Hematopoietic multipotent progenitor cell treated with erythropoietin and hydrocortisone succinate and interleukin-3 and kit ligand, for 6 days (in vitro differentiated cells): ENCODE measurements around the gene WDR7.
"Not testable (repeated sequence)": the region's sequence is repeated elsewhere in the genome, so short reads cannot be mapped to it uniquely, and the experiment has no call there.

Source experiments
- DNase-seq: peaks from one replicate; pipeline ENCODE4 v3.0.0-alpha.2; 2015

WDR7 gene

DNA sequence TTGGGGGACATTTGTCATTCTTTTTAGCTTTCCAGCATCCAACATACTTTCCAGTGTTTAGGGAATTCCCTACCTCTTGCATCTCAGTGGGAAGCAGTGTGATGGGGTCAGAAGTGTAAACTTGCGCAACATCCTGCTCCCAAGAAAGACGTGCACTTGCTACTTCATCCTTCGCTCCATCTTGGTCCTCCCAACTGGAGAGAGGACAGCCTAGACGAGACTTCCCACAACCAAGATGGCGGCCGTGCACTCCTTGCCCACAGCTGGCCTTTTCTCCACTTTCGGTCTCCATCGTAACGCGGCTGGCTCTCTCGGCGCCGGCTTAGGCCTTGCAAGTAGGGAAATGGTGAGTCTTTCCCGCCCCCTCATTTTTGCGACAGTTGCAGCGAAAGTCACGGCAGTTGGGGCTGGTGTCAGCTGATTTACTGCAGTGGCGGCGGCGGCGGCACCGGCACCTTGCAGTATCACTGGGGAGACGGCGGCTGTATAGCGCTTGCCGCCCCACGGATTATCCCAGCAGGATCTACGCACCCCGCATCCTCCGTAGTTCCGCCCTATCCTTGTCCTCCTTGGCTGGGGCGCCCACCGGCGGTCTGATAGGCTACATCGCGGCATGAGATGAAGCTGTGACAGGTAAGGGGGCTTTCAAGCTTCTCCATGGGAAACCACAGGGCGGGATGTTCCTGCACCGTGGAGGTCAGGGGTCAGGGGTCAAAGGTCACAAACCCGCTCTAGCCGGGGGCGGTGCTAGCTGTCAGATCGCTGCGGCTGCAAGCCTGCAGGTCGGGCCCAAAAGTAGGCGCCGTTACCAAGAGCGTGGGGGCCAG, at the start of gene WDR7:
WDR7 (plus strand) TSS at position 416 of the 827 bp plus-strand sequence. CDS start 21,157 bp downstream, outside the sequence.
- peak; percentile 99 for DNase-seq

DNA sequence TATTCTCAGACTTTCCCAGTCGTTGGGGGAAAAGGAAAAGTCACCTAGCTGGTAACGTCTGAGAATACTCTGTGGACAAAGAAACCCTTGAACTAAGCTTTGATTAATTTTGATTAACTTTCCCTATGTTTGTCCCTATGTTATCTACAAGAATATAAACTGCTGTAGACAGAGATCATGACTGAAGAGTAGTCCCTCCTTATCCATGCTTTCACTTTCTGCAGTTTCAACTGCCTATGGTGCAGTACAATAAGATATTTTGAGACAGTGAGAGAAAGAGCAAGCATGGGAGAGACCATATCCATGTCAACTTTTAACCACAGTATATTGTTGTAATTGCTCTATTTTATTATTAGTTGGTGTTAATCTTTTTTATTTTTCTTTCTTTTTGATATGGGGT, 44.5 kb upstream of the WDR7 start:
- DNase-seq: no peak

DNA sequence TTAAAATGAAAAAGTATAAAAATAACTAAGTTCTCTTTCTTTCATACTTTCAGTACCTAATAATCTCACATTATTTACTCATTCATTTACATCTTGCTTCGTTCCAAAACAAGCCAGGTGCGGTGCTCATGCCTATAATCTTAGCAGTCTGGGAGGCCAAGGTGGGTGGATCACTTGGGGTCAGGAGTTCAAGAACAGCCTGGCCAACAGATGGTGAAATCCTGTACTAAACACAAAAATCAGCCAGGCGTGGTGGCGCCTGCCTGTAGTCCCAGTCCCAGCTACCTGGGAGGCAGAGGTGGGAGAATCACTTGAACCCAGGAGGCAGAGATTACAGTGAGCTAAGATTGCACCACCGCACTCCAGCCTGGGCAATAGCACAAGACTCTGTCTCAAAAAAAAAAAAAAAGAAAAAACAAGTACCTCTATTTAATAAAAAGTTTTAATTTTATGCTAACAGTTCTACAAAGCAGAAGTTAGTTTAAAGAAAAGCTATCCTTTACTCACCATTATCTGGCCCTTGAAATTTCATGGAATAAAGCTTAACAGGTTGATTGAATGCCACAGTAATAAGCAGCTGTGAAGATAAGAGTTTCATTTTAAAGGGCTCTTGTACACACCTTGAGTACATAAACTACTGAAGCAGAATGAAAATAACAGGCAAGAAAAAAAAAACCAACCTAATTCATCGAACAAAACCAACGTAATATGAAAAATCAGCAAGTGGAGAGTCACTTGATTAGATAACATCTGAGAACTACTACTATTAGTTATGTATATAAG, 35.2 kb upstream of the WDR7 start:
- DNase-seq: no peak

DNA sequence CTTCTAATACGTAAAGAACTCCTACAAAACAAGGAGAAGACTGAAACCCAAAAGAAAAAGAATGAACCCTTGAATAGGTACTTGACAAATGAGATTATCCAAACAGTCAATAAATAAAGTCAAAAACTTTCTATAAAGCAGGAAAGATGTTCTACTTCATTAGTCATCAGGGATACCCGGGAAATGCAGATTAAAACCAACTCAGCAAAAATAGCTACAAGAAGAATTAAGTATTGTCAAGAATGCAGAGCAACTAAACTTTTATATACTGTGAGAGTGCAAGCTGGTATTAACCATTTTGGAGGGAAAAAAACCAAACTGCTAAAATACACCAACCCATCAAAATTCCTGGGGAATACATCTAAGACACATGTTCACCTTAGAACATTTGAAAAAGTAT, 23.2 kb upstream of the WDR7 start:
- DNase-seq: no peak

DNA sequence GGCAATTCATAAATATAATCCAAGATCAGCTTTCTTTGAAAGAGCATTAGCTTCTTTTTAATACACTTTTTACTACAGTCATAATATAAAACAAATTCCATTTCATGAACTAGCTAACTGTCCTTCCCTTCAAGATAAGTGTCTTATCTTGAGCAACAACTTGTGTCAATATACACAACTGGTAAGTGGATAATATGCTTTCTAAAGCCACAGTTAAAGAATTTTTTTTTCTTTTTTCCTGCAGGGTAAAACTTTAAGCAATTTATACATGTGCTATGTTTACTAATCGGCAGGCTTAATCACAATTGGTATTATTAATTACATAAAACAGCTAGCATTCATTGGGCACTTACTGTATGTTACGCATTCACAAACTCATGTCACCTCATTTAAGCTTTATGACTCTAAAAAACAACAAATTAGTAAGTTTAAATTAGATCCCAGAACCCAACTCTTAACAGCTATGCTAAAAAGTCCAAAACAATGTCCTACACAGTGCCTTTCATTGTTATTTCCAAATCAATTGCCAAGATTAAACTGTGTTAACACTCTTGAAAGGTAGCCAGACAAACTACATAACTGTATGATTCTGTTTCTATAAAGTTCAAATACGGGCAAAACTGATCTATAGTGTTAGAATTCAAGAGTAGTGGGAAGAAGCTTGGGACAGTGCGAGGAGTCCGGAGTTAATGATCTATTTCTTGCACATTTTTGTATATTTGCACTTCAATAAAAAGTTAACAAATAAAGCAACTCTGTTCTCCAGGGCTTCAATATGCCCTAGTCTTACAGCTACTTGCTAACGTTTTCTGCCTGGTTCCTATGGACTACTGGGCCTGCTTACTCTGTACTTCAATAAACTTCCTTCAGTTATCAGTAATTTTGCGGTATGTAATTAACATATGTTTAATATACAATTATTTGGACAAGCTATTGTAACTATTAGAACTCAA, 18.8 kb upstream of the WDR7 start:
- peak; percentile 87 for DNase-seq

DNA sequence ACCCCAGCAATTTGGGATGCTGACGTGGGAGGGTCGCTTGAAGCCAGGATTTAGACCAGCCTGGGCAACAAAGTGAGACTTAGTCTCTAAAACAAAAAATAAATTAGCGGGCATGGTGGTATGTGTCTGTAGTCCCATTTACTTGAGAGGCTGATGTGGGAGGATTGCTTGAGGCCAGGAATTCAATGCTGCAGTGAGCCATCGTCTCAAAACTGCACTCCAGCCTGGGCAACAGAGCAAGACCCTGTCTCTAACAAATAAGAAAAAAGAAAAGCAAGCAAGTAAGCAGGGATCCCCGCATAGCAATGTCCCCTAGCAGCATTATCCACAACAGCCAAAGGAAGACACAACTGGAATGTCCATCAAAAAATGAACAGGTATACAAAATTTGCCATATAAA, 16.2 kb upstream of the WDR7 start:
- no peak for DNase-seq

DNA sequence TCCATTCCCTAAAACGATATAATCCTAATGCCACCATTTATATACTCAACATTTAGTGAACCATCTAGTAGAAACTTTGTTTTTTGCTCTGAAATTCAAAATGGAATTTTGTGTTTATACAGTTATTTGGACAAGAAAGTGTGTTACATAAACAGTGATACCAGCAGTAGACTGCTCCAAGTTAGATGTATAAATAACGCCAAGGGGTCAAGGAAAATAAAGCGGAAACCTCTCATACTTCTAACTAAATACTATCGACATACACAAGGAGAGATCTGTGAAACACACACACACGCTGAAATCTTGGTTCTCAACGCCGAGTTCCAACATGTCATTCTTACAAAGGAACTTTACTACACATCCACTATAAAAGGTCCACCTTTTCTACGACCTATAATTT, 14.0 kb upstream of the WDR7 start:
- peak; percentile 34 for DNase-seq

DNA sequence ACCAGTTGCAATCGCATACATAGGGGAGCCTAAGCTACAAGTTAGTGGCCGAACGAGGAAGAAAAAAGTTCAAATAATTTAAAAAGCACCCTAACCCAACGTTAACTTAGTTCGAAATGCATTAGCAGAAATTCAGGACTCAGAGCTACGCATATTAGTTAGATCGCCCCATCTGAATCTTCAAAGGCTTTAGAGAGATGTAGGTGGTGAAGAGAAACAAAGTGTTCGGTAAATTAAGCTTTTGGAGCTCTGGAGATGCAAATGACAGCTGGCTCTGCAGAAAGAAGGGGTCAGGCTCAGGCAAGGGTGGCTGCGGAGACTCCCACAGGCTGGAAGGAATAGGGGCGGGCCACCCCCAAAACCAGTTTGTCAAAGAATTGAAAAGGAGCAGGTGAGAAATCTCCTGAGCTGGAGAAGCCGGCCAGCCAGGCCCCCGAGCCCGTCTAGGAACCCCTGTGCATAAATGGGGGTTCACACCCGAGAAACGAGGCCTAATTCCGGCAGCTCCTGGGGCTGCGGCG, 13.4 kb upstream of the WDR7 start:
- DNase-seq: peak; percentile 51

DNA sequence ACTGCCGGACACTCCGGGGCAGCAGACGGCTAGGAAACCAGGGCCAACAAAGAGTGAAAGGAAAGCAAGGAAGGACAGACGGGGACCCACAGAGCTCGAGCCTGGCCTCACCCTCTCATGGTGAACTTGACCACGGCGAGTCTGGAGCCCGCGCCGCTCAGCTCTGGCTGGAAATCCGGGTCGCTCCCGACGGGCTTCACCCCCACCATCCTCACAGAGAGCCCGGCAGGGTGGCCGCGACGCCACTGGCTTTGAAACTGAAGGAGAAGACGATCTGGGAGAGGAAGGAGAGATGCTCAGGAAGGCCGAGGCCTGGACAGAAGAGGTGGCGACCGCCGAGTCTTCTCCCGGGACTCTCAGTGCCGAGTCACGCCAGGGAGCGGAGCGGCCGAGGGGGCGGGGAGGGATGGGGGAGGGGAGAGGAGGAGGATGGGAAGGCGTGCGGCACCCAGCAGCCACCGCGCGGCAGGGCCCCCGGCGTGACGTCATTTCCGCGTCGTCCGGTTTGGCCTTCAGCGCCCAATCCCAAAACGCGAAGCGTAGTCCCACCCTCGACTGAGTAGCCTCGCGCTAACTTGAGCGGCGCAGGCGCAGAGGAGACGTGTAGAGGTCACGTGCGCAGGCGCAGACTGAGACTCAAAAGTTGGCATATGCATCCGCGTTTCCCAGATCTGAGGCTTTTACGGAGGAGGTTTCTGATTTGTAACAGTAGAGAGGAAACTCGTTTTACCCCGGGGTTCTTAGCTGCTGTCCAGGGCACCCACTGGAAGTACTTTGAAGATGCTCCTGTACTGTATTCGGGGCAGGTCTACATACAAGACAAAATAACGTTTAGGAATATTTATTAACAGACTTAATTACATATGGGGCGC, 12.7 kb upstream of the WDR7 start, which contains the start of gene TXNL1:
TXNL1 (minus strand) TSS at position 361 of the 872 bp plus-strand sequence; CDS start at position 209, 152 bp downstream.
- DNase-seq: peak; percentile 100

DNA sequence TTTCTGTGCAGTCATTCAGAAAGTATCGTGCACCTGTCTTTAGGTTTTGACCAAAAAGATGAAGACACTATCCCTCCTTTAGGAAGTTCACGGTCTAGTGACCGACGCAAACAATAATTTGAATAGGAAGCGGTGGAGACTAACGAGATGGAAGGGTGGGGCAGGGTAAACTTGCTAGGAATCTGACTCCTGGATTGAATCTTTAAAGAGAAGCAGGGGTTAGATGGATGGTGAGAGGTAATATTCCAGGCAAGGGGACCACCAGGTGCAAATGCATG, 12.1 kb upstream of the WDR7 start:
- DNase-seq: no peak

DNA sequence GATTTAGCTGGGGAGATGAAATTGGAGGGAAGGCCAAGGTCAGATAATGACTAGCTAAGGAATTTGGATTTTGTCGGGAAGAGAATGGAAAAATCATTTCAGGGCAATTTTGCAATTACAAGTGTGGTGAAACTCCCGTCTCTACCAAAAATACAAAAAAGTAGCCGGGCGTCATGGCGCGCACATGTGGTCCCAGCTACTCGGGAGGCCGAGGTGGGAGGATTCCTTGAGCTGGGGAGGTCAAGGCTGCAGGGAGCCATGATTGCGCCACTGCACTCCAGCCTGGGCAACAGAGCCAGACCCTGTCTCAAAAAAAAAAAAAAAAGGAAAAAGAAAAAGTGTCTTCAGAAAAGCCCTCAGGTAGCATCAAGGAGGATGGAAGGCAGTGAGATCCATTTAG, 11.6 kb upstream of the WDR7 start:
- no peak for DNase-seq

DNA sequence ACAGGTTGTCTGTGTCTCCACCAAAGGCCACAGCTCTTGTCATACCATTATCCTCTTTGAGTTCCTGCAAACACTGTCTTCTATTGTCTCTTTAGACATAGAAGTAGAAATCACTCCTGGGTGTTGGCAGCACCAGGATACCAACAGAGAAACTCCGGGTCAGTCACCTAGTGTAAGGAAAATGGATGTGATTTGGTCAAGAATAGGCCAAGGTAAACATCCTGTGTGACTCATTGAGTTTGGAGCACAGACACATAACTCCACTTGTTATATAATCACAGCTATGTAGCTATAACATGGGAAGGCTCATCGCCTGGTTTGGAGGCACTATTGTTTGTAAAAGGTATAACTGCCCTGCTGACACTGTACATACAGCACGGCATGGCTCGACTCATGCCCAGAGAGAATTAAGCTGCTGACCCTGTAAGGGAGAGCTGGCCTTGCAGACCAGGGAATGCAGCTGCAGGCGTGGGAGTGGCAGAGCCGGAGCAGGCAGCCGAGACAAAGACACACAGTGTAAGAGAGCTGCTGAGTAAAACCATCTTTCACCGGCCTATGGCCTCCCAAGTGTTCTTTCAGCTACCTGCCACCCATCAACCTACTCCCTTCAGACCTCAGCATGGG, 9.3 kb upstream of the WDR7 start:
- DNase-seq: no peak

DNA sequence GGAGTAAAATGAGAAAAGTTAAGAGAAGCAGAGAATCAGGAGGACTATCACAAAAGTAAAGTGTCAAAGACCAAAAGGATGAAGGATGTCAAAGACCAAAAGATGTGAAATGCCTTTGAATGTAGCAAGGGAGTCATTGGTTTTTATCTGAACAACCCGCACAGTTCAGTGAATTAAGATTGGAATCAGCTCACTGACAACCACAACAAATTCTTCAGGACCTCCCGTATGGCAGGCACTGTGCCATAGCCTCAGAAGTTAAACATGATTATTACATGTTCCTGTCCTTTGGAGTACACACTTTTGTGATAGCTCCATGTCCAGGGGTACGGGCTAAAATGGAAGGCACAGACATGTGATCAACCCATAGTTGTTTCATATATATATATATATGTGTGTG, 7.8 kb upstream of the WDR7 start:
- DNase-seq: peak; percentile 60

DNA sequence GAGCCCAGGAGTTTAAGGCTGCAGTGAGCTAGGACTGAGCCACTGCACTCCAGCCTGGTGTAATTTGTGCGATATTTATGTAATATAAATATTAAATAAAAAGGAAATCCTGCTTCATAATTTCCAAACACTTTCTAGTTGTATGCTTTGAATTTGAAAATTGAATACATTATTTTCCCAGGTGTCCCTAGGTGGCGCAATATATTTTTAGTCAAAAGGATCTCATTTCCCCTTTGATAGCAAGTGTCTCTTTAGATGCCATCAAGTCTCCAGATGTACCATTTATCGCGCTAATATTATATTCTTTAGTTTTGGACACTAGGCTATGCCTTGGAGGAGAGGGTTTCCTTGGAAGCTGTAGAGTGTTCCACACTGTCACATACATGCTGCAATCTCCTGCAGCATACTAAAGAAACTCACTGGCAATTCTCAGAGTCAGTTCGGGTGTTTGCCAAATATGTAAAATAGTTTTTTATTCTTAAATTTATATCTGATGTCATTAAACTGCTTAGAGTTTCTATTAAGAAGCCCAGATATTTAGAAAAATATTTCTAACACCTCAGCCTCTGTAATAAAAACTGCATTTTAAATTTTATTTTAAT, 5.6 kb upstream of the WDR7 start:
- DNase-seq: peak; percentile 81

DNA sequence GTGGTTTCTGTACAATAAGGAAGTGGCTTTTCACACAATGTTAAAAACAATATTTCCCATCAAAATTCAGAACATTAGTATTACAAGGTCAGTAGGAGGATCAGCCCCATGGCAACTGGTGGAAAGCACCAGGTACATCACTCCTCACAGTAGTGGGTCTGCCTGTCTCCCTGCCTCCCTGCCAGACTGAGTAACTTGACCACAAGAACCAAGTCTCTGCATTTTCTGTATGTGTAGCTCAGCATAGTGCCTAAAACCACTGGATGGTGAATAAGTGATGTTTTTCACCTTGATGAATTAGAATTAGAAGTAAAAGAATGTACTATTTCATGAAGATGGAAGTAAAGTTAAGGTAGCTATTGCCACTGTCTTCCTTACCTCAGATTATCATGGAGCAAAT, 4.1 kb upstream of the WDR7 start:
- no peak for DNase-seq

DNA sequence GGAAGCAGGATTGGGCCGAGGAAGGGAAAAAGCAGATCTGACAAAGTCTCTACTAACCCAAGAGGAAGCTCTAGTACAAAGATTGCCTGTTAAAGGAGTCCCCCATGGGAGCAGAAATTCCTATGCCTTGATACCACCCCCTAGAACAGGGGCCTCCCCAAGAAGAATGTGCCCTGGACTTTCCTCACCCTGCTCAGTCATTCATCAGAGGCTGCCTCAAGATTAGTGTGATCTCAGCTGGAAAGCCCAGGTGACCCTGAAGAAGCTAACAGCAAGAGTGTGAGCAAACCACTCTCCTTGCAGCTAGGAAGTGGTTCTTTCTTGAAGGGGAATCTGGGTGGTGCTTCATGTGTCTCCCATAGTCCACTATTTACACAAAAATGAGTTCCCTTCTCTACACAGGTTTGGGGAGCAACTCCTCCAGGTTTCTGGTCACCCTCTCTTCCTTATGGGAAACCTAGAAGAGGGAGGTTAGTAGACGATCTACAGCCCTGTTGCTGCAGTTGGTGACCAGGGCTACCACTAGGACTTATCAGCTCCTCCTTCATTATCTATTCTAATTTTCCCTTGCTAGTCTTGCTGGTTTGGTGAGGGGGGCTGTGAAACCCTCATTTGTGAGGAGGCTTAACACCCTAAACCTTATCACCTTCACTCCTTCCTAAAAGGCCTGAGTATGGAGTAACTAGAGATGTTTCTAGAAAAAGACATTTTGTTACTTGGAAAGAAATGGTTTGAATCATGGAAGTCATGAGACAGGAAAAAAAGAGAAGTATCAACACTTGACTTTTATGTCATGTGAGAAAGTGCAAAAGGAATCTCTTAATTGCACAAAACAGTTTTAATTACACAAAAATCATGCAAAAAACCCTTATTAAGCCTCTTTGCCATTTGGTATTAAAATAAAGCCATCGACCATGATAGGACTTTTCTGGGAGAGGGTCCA, 2.9 kb upstream of the WDR7 start:
- DNase-seq: peak; percentile 52

DNA sequence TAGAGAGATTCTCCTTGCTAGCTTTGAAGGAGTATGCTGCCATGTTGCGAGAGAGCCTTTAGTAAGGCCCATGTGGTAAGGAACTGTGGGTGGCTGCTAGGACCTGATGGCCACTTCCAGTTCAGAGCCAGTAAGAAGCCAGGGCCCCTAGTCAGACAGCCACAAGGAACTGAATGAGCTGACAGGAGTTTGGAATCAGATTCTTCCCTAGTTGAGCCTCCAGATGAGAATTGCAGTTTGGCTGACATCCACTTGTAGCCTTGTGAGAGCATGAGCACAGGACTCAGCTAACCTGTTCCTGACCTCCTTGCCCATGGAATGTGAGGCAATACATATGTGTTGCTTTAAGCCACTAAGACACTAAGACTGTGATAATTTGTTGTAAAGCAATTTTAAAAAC, 1.2 kb upstream of the WDR7 start:
- peak; percentile 34 for DNase-seq

DNA sequence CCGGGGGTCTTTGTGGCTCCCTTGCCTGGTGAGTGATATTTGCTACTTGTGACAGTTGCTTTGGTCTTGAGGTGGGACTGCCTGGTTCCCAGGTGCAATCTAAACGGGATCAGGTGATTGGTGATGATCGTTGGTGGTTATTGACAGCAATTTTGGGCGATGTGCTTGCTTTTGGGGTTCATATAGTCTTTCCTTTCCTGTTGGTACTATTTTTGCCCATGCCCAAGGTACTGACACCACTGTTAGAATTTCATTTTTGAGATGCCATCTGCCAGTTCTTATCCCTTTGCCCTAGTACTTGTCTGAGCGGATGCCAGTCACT, 573 bp downstream of the WDR7 start:
- DNase-seq: peak; percentile 26

DNA sequence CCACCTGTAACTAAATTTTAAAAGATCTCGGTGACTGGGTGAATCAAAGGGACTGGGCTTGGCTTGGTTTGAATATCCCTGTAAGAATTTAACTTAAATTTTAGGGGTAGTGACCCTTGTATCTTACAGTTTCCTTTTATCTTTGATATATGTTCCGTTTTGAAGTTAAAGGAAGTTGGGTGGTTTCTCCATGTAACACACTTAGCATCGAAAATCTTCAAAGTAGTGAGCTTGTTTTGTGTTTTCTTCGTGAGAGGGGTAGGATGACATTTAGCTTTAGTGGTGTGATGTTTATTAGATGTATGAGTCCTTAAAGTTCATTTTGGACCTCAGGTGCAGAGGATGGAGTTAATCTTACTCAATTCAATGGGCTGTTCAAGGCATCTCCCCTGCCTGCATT, 1.6 kb downstream of the WDR7 start:
- no peak for DNase-seq

DNA sequence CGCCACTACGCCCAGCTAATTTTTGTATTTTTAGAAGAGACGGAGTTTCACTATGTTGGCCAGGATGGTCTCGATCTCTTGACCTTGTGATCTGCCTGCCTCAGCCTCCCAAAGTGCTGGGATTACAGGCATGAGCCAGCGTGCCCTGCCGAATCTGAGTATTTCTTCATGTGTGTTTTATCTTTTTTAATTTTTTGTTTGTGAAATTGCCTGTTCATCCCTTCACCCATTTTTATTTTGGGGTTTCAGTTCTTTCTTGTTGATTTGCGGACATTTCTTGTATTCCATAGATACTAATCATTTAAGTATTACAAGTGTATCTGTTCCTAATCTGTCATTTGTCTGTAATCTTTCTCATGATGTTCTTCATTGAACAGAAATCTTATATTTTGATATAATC, 3.1 kb downstream of the WDR7 start:
- DNase-seq: not testable (repeated sequence)
